HK-2 (cell line): ENCODE data around the gene CTSK.
"Not testable (repeated sequence)": the region's sequence is repeated elsewhere in the genome, so short reads cannot be mapped to it uniquely, and the experiment has no call there.

ENCODE experiments used
- DNase-seq: peaks from one replicate; pipeline ENCODE4 v3.0.0-alpha.2; 2018; ENCODE audit not compliant: unreplicated experiment

CTSK gene

GRCh38 chr1:150805899-150806298, 2.2 kb downstream of the CTSK start:
- DNase-seq, result no peak

- DNase-seq, result no peak
These were observed 3.4 kb downstream of the CTSK start for GRCh38 chr1:150804671-150805070.

- DNase-seq, result no peak
These were observed 9.0 kb downstream of the CTSK start for GRCh38 chr1:150799089-150799488.

DNA sequence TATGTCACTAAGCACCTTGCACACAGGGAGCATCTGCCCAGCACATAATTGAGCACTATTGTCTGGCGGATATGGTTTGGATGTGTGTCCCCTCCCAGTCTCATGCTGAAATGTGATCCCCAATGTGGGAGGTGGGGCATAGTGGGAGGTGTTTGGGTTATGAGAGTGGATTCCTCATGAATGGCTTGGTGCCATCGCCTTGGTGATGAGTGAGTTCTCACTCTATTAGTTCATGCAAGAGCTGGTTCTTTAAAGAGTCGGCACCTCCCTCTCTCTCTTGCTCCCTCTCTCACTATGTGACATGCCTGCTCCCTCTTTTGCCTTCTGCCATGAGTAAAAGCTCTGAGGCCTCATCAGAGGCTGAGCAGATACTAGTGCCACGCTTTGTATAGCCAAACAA, 9.5 kb downstream of the CTSK start:
- no peak for DNase-seq

DNA sequence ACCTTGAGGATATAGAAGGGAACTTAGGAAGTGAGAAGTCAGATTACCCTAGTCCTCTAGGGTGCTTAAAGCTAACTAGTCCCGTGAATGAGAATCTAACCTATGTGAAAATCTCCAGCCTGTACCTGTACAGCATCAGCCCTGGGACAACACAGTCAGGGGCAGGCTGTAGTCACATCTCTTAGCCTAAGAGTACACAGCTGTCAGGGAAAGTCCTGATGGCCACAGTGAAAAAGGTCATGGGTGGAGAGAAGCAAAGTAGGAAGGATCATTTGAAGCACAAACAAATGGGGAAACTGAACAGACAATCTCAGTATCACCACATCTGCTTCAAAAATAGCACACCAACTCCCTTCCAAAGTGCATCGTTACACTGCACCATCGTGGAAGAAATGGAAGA, 11.7 kb downstream of the CTSK start:
- DNase-seq, result no peak

DNA sequence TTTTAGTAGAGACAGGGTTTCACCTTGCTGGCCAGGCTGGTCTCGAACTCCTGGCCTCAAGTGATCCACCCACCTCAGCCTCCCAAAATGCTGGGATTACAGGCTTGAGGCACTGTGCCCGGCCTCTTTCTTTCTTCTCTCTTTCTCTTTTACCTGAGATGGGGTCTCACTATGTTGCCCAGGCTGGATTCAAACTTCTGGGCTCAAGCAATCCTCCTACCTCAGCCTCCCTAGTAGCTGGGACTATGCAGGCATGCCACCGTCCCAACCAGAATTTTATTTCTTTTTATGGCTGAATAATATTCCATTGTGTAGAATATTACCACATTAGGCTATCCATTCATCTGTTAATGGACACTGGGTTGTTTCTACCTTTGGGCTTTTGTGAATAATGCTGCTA, 14.3 kb downstream of the CTSK start:
- not testable (repeated sequence) for DNase-seq

DNA sequence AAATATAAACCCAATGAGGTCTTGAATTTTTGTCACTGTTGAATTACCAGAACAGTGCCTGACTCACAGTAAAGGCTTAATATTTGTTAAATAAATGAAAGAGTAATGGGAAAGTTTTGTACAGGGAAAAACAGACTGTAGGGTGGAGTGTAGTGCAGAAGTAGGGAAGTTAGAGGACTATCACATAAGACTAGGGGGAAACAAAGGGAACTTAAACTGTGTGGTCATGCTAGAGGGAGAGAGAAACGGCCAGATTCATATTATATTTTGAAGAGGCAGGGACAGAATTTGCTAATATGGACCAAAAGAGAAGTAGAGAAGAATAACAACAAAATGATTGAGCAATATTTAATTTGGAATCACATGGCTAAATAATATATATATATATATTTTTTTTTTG, 14.8 kb downstream of the CTSK start:
- no peak for DNase-seq

DNA sequence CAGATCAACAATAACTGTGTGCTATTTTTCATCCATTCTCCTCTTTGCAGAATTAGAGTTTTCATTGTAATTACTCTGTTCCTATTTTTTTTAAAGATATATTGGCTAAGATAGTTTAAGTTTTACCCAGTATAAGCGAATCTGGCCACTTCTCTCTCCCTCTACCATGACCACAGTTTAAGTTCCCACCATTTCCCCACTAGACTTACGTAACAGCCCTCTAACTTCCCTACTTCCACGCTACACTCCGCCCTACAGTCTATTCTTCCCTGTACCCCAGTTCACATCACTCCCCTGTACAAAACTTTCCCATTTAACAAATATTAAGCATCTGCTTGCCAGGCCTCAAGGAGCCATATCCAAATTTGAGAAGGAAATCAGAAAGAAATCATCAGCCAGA, 16.5 kb downstream of the CTSK start:
- no peak for DNase-seq

DNA sequence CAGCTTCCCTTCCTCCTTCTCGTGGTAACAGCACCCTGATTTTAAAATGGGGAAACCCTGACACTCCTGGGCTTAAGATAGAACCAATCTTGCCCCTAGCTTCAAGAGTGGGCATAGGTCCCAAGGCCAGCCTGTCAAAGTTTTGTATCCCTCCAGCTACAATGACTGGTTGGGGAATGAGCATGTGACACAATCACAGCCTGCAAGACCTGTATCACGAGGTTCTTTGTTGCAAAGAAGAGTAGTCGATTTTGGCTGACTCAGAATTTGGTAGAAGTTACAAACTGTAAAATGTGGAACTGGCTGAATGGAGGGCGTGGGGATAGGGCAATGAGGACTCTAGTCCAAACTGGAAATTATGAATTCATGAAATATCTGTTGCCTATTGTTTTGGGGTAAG, 18.7 kb downstream of the CTSK start:
- no peak for DNase-seq

- DNase-seq, result no peak
These were observed 19.1 kb downstream of the CTSK start for GRCh38 chr1:150788946-150789345.

- no peak for DNase-seq
These were observed 20.6 kb downstream of the CTSK start for GRCh38 chr1:150787455-150787854.

DNA sequence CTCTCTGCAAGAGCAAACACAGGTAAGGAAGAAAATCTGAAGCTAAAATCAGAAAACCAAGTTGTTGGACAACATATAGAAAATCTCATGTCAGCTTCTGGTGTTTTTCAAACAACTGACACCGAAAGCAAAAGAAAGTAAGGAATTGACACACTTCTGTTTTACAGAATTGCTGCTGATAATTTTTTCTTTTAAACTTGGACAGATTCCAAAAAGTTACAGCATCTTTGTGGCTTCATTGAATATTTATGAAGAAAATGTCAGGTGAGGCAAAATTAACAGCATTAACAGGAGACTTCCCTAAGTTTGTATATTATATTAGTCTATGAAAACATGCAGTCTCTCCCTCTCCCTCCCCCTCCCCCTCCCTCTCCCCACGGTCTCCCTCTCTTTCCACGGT, 27.6 kb downstream of the CTSK start:
- DNase-seq, result no peak

GRCh38 chr1:150778409-150778808, 29.7 kb downstream of the CTSK start:
- no peak for DNase-seq

- DNase-seq, result no peak
These were observed 30.5 kb downstream of the CTSK start for GRCh38 chr1:150777544-150777943.

DNA sequence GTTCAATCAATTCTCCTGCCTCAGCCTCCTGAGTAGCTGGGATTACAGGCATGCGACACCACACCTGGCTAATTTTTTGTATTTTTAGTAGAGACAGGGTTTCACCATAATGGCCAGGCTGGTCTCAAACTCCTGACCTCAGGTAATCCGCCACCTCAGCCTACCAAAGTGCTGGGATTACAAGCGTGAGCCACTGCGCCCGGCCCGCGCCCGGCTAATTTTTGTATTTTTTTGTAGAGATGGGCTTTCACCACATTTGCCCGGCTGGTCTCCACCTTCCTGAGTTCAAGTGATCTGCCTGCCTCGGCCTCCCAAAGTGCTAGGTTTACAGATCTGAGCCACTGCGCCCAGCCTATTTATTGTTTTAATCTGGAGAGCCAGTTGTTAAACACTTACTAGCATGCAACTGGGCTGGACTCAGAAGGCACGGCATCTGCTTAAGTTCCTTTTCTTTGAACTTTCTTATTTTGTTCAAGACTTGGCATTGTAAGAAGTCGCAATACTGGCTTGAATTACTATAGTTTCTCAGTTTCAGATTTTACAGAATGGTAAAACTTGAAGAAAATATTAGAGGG, 32.0 kb downstream of the CTSK start:
- DNase-seq, result not testable (repeated sequence)

GRCh38 chr1:150775276-150775675, 32.8 kb downstream of the CTSK start:
- no peak for DNase-seq

- DNase-seq, result no peak
These were observed 35.7 kb downstream of the CTSK start for GRCh38 chr1:150772326-150772725.

DNA sequence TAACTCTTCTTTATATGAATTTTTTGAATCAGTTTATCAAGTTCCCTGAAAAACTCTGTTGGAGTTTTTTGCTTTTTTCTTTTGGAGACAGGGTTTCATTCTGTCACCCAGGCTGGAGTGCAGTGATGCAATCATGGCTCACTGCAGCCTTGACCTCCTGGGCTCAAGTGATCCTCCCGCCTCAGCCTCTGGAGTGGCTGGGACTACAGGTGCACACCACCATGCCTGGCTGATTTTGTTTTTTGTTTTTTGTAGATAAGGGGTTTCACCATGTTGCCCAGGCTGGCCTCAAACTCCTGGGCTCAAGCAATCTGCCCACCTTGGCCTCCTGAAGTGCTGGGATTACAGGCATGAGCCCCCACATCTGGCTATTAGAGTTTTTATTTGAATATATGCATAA, 40.4 kb downstream of the CTSK start:
- not testable (repeated sequence) for DNase-seq

- DNase-seq, result not testable (repeated sequence)
These were observed 42.1 kb downstream of the CTSK start for GRCh38 chr1:150765977-150766301.

DNA sequence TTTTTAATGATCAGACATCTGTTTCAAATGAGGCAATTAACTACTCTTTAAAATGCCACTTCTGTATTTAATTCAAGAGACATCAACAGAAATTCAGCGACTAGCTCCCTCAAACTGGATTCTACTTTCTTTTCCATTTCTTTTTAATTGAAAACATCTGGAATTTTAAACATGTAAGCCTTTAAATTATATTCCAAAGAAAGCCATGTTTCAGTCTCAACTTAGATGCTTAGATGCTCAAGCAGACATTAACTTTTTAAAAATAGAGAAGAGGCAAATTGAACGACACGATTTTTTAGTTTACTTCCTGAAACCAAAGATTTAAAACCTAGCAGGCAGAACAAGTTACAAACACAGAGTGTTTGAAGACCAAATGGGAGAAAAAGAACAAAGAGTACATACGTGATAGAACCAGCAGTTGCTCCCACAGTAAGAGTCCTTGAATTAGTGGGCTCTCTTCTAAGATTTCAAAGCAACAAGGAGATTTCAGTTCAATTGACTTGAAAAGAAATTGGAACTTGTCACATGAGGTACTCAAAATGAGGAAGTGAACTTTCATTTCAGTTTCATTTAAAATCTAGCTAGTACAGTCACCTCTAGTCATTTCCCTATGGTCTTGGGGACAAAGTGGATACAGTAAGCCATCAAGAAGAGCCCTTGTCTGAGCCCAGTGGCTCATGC, 42.6 kb downstream of the CTSK start, which contains the start of gene CTSS:
CTSS (minus strand) TSS at position 483 of the 681 bp plus-strand sequence. CDS start 1,015 bp downstream, outside the sequence.
- DNase-seq, result no peak

GRCh38 chr1:150764617-150765101, 43.4 kb downstream of the CTSK start:
- no peak for DNase-seq

DNA sequence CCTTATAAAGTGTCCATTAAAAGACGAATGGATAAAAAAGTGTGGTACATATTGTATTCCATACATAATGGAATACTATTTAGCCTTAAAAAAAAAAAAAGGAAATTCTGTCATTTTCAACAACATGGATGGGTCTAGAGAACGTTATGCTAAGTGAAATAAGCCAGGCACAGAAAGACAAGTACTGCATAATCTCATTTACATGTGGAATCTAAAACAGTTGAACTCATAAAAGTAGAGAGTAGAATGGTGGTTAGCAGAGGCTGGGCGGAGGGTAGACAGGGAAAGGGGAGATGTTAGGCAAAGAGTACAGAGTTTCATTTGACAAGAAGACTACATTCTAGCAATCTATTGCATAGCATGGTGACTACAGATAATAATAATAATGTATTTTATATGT, 45.0 kb downstream of the CTSK start:
- DNase-seq, result no peak

GRCh38 chr1:150762552-150762951, 45.5 kb downstream of the CTSK start:
- no peak for DNase-seq

DNA sequence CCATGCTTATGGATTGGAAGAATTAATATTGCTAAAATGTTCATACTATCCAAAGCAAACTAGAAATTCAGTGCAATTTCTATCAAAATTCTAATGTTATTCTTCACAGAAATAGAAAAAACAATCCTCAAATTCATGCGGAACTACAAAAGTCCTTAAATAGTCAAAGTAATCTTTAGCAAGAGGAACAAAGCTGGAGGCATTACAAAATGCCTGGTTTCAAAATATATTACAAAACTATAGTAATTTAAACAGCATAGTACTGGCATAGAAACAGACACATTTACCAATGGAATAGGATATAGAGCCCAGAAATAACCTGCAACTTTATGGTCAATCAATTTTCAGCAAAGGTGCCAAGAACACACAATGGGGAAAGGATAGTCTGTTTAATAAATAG, 46.3 kb downstream of the CTSK start:
- no peak for DNase-seq
